Measurements from ENCODE around the gene CAPSL.

DNA sequence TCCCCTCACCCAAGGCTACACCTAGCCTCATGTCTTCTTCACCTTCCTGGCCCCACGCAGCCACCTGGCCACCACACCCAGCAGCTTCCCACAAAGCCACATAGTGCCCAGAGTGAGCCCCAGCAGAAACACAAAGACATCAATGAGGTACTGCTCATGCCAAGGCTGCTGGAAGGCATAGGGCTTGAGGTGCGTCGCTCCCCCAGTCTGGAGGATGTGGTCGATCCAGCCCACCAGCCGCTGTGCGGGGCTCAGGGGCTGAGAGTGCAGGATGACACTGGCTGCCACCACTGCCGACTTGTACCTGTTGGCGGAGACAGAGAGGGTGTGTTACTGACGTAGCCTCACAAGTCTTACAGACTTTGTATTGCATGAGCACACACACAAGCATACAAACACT, 15.8 kb upstream of the CAPSL start:
- TF ChIP-seq, protein P1, sequence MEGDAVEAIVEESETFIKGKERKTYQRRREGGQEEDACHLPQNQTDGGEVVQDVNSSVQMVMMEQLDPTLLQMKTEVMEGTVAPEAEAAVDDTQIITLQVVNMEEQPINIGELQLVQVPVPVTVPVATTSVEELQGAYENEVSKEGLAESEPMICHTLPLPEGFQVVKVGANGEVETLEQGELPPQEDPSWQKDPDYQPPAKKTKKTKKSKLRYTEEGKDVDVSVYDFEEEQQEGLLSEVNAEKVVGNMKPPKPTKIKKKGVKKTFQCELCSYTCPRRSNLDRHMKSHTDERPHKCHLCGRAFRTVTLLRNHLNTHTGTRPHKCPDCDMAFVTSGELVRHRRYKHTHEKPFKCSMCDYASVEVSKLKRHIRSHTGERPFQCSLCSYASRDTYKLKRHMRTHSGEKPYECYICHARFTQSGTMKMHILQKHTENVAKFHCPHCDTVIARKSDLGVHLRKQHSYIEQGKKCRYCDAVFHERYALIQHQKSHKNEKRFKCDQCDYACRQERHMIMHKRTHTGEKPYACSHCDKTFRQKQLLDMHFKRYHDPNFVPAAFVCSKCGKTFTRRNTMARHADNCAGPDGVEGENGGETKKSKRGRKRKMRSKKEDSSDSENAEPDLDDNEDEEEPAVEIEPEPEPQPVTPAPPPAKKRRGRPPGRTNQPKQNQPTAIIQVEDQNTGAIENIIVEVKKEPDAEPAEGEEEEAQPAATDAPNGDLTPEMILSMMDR (conservative IDR thresholded peaks at IDR 0.05), result no peak
- TF ChIP-seq ZFX (IDR thresholded peaks at IDR 0.05), result no peak
